Neural cell (in vitro differentiated cells): ENCODE data around the gene RELT. TPM values are rescaled to one million over a fixed set of nuclear protein-coding genes. Genes with fewer than 3 reads are reported as not detected.

Experiments used
- H2AFZ ChIP-seq: fragments of 200-600, 300-800 bp; sonication (generic), shearing (Covaris generic); 2 replicates; pipeline ENCODE4 v1.6.0; 2014; ENCODE audit warnings: low read depth, mild to moderate bottlenecking, antibody characterized with exemption, low read length, moderate library complexity
- H3F3A ChIP-seq: fragments of 200-600 bp; shearing (Covaris generic); 2 replicates; pipeline ENCODE4 v1.6.1; 2016; ENCODE audit warnings: mild to moderate bottlenecking, moderate library complexity, mixed read lengths, antibody characterized with exemption, low read length; ENCODE audit not compliant: insufficient read depth, poor library complexity, severe bottlenecking
- H3K27ac ChIP-seq: fragments of 200-600, 300-800 bp; sonication (generic), shearing (Covaris generic); 2 replicates; pipeline ENCODE4 v1.5.1; 2014; ENCODE audit warnings: mild to moderate bottlenecking, low read length, moderate library complexity
- H3K27me3 ChIP-seq: fragments of 300-800, 200-600 bp; sonication (generic), shearing (Covaris generic); 2 replicates; pipeline ENCODE4 v1.6.0; 2014; ENCODE audit warnings: mild to moderate bottlenecking, low read depth, low read length, moderate library complexity; ENCODE audit not compliant: insufficient read depth
- H3K36me3 ChIP-seq: fragments of 300-800, 200-600 bp; sonication (generic), shearing (Covaris generic); 2 replicates; pipeline ENCODE4 v1.5.1; 2014; ENCODE audit warnings: mild to moderate bottlenecking, antibody characterized with exemption, low read length, moderate library complexity; ENCODE audit not compliant: insufficient read depth
- H3K4me2 ChIP-seq: fragments of 300-800, 200-600 bp; sonication (generic), shearing (Covaris generic); 2 replicates; pipeline ENCODE4 v1.6.0; 2014; ENCODE audit warnings: mild to moderate bottlenecking, low read length
- H3K4me3 ChIP-seq: fragments of 300-800, 200-600 bp; sonication (generic), shearing (Covaris generic); 2 replicates; pipeline ENCODE4 v1.5.1; 2014; ENCODE audit warnings: mild to moderate bottlenecking, low read length, moderate library complexity
- H3K79me2 ChIP-seq: fragments of 200-600 bp; shearing (Covaris generic); replicated peaks from 2 replicates; pipeline ENCODE4 v1.6.0; 2014; ENCODE audit warnings: mild to moderate bottlenecking, low read length, moderate library complexity; ENCODE audit not compliant: insufficient read depth
- H3K9ac ChIP-seq: fragments of 300-800, 200-600 bp; sonication (generic), shearing (Covaris generic); 2 replicates; pipeline ENCODE4 v1.6.1; 2016; ENCODE audit warnings: mild to moderate bottlenecking, low read length, mixed read lengths
- H3K9me2 ChIP-seq: fragments of 200-600 bp; shearing (Covaris generic); 2 replicates; pipeline ENCODE4 v1.6.1; 2016; ENCODE audit warnings: mild to moderate bottlenecking, low read length, mixed read lengths; ENCODE audit not compliant: insufficient read depth
- H3K9me3 ChIP-seq: fragments of 200-600, 300-800 bp; sonication (generic), shearing (Covaris generic); 2 replicates; pipeline ENCODE4 v1.6.1; 2016; ENCODE audit warnings: mild to moderate bottlenecking, mixed run types, low read length, moderate library complexity, mixed read lengths
- H4K20me1 ChIP-seq: fragments of 200-600 bp; shearing (Covaris generic); 2 replicates; pipeline ENCODE4 v1.6.1; 2016; ENCODE audit warnings: mild to moderate bottlenecking, mixed run types; ENCODE audit not compliant: insufficient read depth
- CTCF ChIP-seq: fragments of 450-650 bp; IDR thresholded peaks from 2 replicates; pipeline ENCODE4 v1.5.1; 2014; ENCODE audit warnings: antibody characterized with exemption, mild to moderate bottlenecking, moderate library complexity; ENCODE audit not compliant: poor library complexity, severe bottlenecking
- EP300 ChIP-seq: fragments of 450-650 bp; conservative IDR thresholded peaks from 2 replicates; pipeline ENCODE4 v1.6.1; 2014; ENCODE audit warnings: antibody characterized with exemption, mild to moderate bottlenecking, moderate library complexity; ENCODE audit not compliant: poor library complexity, severe bottlenecking
- EZH2 ChIP-seq: fragments of 200-600, 300-800 bp; shearing (Covaris generic), sonication (generic); IDR thresholded peaks from 2 replicates; pipeline ENCODE4 v1.6.1; 2014; ENCODE audit warnings: antibody characterized with exemption, low read length, borderline replicate concordance, mild to moderate bottlenecking; ENCODE audit not compliant: insufficient read depth, poor library complexity, severe bottlenecking
- MXI1 ChIP-seq: fragments of 450-650 bp; conservative IDR thresholded peaks from 2 replicates; pipeline ENCODE4 v1.6.1; 2014; ENCODE audit warnings: antibody characterized with exemption, mild to moderate bottlenecking; ENCODE audit not compliant: poor library complexity, severe bottlenecking
- POLR2AphosphoS5 ChIP-seq: IDR thresholded peaks from 2 replicates; pipeline ENCODE4 v1.6.1; 2012
- RAD21 ChIP-seq: fragments of 450-650 bp; conservative IDR thresholded peaks from 2 replicates; pipeline ENCODE4 v1.6.1; 2014; ENCODE audit warnings: antibody characterized with exemption, mild to moderate bottlenecking, moderate library complexity
- REST ChIP-seq: IDR thresholded peaks from 2 replicates; pipeline ENCODE4 v1.6.1; 2012; ENCODE audit warnings: borderline replicate concordance
- SMC3 ChIP-seq: fragments of 450-650 bp; conservative IDR thresholded peaks from 2 replicates; pipeline ENCODE4 v1.6.1; 2014; ENCODE audit warnings: antibody characterized with exemption, mild to moderate bottlenecking, moderate library complexity; ENCODE audit not compliant: poor library complexity
- TAF1 ChIP-seq: IDR thresholded peaks from 2 replicates; pipeline ENCODE4 v1.6.1; 2012; ENCODE audit warnings: low read depth
- polyA plus RNA-seq: library from polyadenylated mRNA; depleted of rRNA; stranded (reverse); fragments of >200 nt; gene quantifications from 2 replicates; pipeline ENCODE4 v1.2.3, GENCODE V29; 2014

The RELT gene
- polyA plus RNA-seq, 1 donor from 2014 or later, result 12.4 TPM

- Histone ChIP-seq H3K79me2 (no peaks in the 10 kb centered on the region), H3K9me2 (no peaks in the 10 kb centered on the region), H3F3A (no peaks in the 10 kb centered on the region), H3K4me3 (peak overlapping the region; percentile 89), H3K9me3 (no peaks in the 10 kb centered on the region), H3K27me3 (no peaks in the 10 kb centered on the region), H4K20me1 (no peaks in the 10 kb centered on the region), H3K36me3 (no peaks in the 10 kb centered on the region), H3K4me2 (peak overlapping the region; percentile 18), H3K9ac (peak overlapping the region; percentile 69), H3K27ac (no peak overlapping the region), H2AFZ (no peak overlapping the region)
- TF ChIP-seq EP300 (no peak), EZH2 (no peak), MXI1 (no peak), POLR2AphosphoS5 (no peak), CTCF (no peak), SMC3 (no peak)
Observed at GRCh38 chr11:73376803-73377629, 817 bp downstream of the RELT start.

DNA sequence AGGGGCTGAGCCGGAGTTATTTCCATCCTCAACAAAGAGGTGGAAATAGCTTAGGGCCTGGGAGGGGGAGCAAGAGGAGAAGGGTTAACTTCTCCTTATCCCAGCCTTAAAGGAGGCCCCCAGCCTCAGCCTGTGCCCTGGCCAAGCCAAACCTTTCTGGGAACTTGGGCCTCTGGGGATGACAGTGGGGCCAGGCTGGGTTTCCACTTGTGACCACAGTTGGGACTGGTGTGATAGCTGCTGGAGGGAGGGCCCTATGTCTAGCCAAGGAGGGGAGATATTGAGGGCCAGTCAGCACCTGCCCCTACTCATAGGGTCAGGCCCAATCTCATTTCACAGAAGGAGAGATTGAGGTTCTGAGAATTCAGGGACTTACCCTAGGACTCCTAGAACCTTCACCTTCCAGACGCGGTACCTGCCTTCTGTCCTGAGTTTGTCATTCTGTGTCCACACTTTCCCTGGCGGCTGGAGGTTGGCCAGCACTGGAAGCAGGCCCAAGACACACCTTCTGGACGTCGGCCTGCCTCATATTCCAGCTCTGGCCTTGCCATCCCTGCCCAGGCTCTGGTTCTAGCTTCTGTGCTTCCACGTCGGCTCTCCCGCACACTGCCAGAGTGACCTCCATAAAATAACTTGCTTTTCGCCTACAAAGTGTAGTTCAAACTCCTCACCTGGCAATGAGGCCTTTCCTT is 3.1 kb downstream of the RELT start:
- no peaks in the 10 kb centered on the region for H3K9me2 ChIP-seq
- H4K20me1 ChIP-seq, result no peaks in the 10 kb centered on the region
- H3K4me3 ChIP-seq, result no peak overlapping the region
- H3K36me3 ChIP-seq, result no peaks in the 10 kb centered on the region
- H3K79me2 ChIP-seq, result no peaks in the 10 kb centered on the region
- no peak overlapping the region for H2AFZ ChIP-seq
- TF ChIP-seq CTCF, result no peak
- TF ChIP-seq POLR2AphosphoS5, result no peak
- TF ChIP-seq MXI1, result no peak
- TF ChIP-seq EP300, result no peak
- TF ChIP-seq EZH2, result no peak
- no peak for TF ChIP-seq REST
- TF ChIP-seq TAF1, result no peak
- TF ChIP-seq SMC3, result no peak
- no peak for TF ChIP-seq RAD21
- H3K9me3 ChIP-seq, result no peaks in the 10 kb centered on the region
- H3K9ac ChIP-seq, result no peak overlapping the region
- no peak overlapping the region for H3K27ac ChIP-seq
- no peaks in the 10 kb centered on the region for H3F3A ChIP-seq
- no peaks in the 10 kb centered on the region for H3K27me3 ChIP-seq
- H3K4me2 ChIP-seq, result no peak overlapping the region
